K562 treated with DMSO at 1 percent for 24 hours (cell line): ENCODE results near the gene LRIT1. TPM values are rescaled to one million over a fixed set of nuclear protein-coding genes. Genes with fewer than 3 reads are reported as not detected.

Experiments used
- total RNA-seq: library from RNA; unstranded; fragments of 300-600 nt; gene quantifications from 2 replicates; pipeline ENCODE4 v1.2.3, GENCODE V29; 2022; ENCODE audit warnings: low read depth; ENCODE audit not compliant: insufficient read depth

LRIT1 gene, protein sequence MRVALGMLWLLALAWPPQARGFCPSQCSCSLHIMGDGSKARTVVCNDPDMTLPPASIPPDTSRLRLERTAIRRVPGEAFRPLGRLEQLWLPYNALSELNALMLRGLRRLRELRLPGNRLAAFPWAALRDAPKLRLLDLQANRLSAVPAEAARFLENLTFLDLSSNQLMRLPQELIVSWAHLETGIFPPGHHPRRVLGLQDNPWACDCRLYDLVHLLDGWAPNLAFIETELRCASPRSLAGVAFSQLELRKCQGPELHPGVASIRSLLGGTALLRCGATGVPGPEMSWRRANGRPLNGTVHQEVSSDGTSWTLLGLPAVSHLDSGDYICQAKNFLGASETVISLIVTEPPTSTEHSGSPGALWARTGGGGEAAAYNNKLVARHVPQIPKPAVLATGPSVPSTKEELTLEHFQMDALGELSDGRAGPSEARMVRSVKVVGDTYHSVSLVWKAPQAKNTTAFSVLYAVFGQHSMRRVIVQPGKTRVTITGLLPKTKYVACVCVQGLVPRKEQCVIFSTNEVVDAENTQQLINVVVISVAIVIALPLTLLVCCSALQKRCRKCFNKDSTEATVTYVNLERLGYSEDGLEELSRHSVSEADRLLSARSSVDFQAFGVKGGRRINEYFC
- total RNA-seq = not detected in 2 replicates

DNA sequence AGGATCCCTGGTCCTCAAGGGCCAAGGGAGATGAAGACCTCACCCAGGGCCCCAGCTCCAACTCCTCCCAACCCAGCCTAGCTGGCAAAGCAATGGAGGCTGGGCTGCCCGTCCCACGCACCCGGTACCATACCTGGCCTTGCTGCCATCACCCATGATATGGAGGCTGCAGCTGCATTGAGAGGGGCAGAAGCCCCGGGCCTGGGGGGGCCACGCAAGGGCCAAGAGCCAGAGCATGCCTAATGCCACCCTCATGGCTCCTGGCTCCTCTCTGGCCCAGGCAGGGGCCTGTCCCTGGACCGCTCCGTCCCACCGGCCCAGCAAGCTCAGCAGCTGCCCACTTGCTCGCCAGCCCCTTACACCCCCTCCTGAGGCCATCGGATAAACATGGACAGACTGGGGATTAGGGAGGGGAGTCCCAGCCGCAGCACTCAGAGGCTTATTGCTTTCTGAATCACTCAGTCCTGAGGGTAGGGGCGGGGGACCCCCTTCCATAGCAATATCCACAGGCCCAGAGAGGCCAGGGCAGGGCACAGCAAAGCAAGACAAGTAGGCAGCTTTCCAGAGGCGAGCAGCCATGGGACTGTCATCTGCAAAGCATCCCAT, at the start of gene LRIT1:
TSS of gene LRIT1 (minus strand) at position 362 of the 606 bp plus-strand sequence. CDS start at position 255, 107 bp downstream.

DNA sequence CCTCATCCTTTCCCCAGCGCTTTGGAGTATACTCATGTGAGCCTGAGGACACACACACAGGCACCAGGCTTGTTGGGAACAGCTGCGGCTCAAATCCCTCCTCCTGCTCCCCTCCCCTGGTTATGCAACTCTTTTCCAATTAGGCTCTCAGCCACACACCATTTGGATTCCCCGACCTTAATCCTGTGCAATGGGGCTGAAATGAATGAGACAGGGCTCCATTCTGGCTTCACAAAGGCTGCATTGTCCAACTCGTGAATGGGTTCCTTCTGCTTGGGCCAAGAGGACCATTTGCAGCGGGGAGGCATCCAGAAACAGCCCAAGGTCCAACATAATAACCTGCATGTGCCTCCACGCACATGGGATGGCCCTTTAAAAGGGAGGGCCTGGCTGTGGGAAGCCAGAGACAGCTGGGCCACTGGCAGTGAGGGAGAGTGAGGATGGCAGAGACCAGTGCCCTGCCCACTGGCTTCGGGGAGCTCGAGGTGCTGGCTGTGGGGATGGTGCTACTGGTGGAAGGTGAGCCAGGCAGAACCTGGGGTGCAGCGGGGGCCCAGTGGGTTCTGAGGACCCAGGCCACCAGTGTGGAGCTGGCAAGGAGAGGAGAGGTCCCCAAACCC, 3.4 kb upstream of the LRIT1 start, which contains the start of gene RGR:
TSS of gene RGR (plus strand) at position 403 of the 620 bp plus-strand sequence. CDS start at position 441, 38 bp downstream.

DNA sequence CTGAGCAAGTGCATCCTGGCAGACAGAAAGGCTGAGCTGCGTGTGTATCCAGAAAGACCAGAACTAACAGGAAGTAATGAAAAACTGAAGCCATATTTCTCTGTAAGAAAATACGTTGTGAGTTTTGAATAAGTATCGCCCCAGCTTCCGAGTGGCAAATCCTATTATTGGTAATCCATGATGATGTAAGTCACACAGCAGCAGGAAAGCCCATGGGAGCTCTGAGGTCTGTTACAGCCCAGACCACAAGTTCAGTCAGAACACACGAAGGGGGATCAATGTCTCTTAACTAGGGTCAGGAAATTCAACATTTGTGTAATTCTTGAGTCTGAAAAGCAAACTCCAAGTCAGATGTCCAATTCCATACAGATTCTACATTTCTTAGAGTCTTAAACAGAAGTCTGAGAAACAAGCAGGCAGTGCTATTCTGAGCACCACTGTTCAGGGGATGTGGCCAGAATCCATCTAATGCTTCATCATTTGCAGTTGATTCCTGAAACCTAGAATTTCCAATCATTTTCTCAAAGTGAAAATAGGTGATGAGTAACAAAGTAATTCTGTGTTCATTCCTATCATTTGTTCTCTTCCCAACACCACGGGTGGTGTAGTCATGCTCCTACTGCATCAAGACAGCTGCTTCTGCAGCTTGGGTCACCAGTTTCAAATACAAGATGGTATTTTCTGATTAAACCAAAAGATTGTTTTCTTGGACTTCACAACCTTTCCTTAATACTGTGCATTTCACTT, 15.7 kb downstream of the LRIT1 start, which contains the start of gene LRIT2:
TSS of gene LRIT2 (minus strand) at position 118 of the 747 bp plus-strand sequence. CDS start at position 94, 24 bp downstream.

DNA sequence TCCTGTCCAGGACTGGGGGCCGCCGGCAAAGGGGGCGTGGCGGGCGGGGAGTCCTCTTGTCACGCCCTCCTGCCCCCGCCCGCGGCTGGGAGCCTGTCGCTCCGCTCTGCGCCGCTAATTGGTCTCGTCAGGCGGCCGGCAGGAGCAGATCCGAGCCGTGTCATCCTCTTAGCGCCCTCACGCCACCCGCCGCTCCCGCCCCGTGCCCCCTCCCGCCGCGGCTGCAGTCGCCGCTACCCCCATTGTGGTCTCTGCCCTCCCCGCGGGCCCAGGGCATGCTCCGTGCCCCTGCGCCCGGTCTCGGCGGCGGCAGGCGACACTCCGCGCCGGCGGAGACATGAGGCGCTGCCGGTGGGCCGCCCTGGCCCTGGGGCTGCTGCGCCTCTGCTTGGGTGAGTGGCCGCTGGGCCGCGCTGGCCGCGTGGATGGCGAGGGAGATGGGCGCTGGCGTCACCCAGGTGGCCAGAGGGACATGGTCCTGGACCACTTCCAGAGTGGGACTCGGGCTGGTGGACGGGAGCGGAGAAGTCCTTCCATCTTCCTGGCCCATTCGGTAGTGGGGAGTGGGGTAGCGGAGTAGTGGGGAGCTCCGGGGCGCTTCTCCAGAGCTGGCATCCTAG, 46.8 kb downstream of the LRIT1 start, which contains the start of gene CDHR1:
TSS of gene CDHR1 (plus strand) at position 114 of the 620 bp plus-strand sequence. CDS start at position 338, 224 bp downstream.

Other genes starting within 250 kb of the LRIT1 start
- gene GHITM, start 102.0 kb downstream of the LRIT1 start, total RNA-seq = 281 and 299 TPM in 2 replicates
- not detected in 2 replicates for gene GPR15LG, start 67.7 kb downstream of the LRIT1 start, total RNA-seq
- 0.23 and 0.29 TPM in 2 replicates for gene CDHR1, start 47.0 kb downstream of the LRIT1 start, total RNA-seq
- gene LRIT2, start 16.0 kb downstream of the LRIT1 start, total RNA-seq = not detected in 2 replicates
- gene RGR, start 3.5 kb upstream of the LRIT1 start, total RNA-seq = not detected in 2 replicates
- 5.2 and 6.9 TPM in 2 replicates for gene CCSER2, start 87.0 kb upstream of the LRIT1 start, total RNA-seq